ENCODE results near the gene NAA80. TPM values are rescaled to one million over a fixed set of nuclear protein-coding genes. Genes with fewer than 3 reads are reported as not detected.

Gene NAA80
- 10 to 100 TPM; 30.2 to 44.9 (median 33.6) TPM for total RNA-seq
- 10 to 100 TPM; 13.7 to 15.2 TPM for polyA plus RNA-seq
- total RNA-seq = 26.1 reads per million, percentile 56 among the genes with 10 or more reads in this experiment

GRCh38 chr3:50298836-50299637 lies at the start of gene NAA80, which contains the start of gene HYAL3:
TSS of gene NAA80 (minus strand) at chr3:50299405. CDS start at chr3:50297463, 1,942 bp downstream.
TSS of gene HYAL3 (minus strand) at chr3:50299405. CDS start at chr3:50295602, 3,803 bp downstream.
- Histone ChIP-seq H3K9me3 (ENCODE audit: control insufficient read depth in 2 of 3, low read length in 3 of 3) (no peaks in the 10 kb centered on the region), H3K36me3 (ENCODE audit: control insufficient read depth in 2 of 3, insufficient read depth in 3 of 3, low read length in 3 of 3) (peaks cover 0 to 7% (median 0%) of the 10 kb centered on the region in 3 experiments), H3K4me1 (ENCODE audit: control insufficient read depth in 2 of 2, insufficient read depth in 2 of 2, low read length in 2 of 2) (peaks cover 19 to 20% of the 10 kb centered on the region in 2 donors), H3K27me3 (ENCODE audit: control insufficient read depth in 2 of 2, insufficient read depth in 2 of 2, low read length in 2 of 2) (no peaks in the 10 kb centered on the region), H3K4me3 (ENCODE audit: low read length) (peak within 1 kb of the TSS; percentile 97), H3K27ac (ENCODE audit: low read depth, low read length) (peak within 1 kb of the TSS; percentile 86)
- H3K27me3 Mint-ChIP-seq = no peaks in the 10 kb centered on the region
- H3K9me3 Mint-ChIP-seq = no peaks in the 10 kb centered on the region
- intact Hi-C loops (cut with micrococcal nuclease) = loop anchor here (1.0 to 10.0 kb wide), 26 partner anchors 8 to 1824 kb away; partner anchors contain the start of genes CYB561D2 (in 2 of the 2), HEMK1 (in 2 of the 2), NPRL2 (in 2 of the 2) and TUSC2 (in 2 of the 2)
- peaks cover 12 to 36% (median 22%) of the 10 kb centered on the region in 7 donors for H3K4me1 Mint-ChIP-seq
- CTCF ChIA-PET = interaction anchor here (0.7 to 1.7 kb wide), 9 partner anchors 21 to 215 kb away, joined by 3 to 6 read pairs (median 3); partner anchors contain the start of genes CYB561D2, HYAL2 and NPRL2
- DNase-seq (peak; percentile 94 to 100 (median 99)), ATAC-seq (peak; percentile 93)
- peak within 1 kb of the TSS; percentile 84 to 99 (median 97) for H3K4me3 Mint-ChIP-seq
- peak within 1 kb of the TSS; percentile 90 to 100 (median 99) for H3K27ac Mint-ChIP-seq
- POLR2A ChIA-PET = interaction anchor here (0.6 to 4.8 kb wide), 24 partner anchors 7 to 1275 kb away, joined by 3 to 41 read pairs (median 4); partner anchors contain the start of genes CYB561D2, GNAI2, IP6K1 and NPRL2
- peaks cover 0 to 1% (median 0%) of the 10 kb centered on the region in 5 donors for H3K36me3 Mint-ChIP-seq

DNA sequence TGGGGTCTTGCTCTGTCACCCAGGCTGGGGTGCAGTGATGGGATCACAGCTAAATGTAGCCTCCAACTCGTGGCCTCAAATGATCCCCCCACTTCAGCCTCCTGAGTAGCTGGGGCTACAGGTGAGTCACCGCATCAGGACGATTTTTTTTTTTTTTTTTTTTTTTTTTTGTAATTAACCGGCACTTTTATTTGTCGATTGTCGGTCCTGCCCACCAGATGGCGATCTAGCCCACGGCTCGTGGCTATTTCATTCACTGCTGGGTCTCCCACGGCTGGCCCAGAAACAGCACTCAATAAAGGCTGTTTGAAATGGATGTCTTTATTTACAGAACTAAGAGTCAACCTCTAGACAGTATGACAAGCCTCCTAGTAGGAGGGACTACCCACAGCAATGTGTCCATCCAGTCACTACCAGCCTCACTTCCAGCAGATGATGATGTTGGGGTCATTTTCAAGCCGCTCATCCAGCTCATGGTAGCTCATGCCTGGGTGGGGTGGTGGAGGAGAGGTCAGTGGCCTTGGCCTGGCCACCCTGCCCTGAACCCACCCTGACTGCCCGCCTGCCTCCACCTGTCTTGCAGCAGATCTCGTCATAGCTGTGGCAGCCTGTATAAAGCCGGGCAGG lies 48.1 kb upstream of the NAA80 start:
- Histone ChIP-seq H3K27me3 (ENCODE audit: control insufficient read depth in 2 of 2, insufficient read depth in 2 of 2, low read length in 2 of 2) (no peaks in the 10 kb centered on the region), H3K9me3 (ENCODE audit: control insufficient read depth in 2 of 3, low read length in 3 of 3) (no peaks in the 10 kb centered on the region), H3K4me3 (ENCODE audit: low read length) (no peak overlapping the region), H3K36me3 (ENCODE audit: control insufficient read depth in 2 of 3, insufficient read depth in 3 of 3, low read length in 3 of 3) (peaks cover 0 to 27% (median 0%) of the 10 kb centered on the region in 3 experiments), H3K27ac (ENCODE audit: low read depth, low read length) (peak overlapping the region; percentile 14), H3K4me1 (ENCODE audit: control insufficient read depth in 2 of 2, insufficient read depth in 2 of 2, low read length in 2 of 2) (peaks cover 34 to 38% of the 10 kb centered on the region in 2 donors)
- no peaks in the 10 kb centered on the region for H3K27me3 Mint-ChIP-seq
- H3K27ac Mint-ChIP-seq = peak overlapping the region; percentile 19 to 96 (median 55)
- ATAC-seq = peak; percentile 32
- peaks cover 0 to 23% (median 3%) of the 10 kb centered on the region in 5 donors for H3K36me3 Mint-ChIP-seq
- peak; percentile 50 to 72 (median 62) for DNase-seq
- intact Hi-C loops (cut with micrococcal nuclease) = loop anchor here (1.0 to 2.0 kb wide), 3 partner anchors 89 to 204 kb away; no protein-coding TSS in a partner anchor
- H3K9me3 Mint-ChIP-seq = peaks cover 0 to under 1% (median 0%) of the 10 kb centered on the region in 11 donors
- ChIA-PET CTCF (interaction anchor here (0.6 to 4.5 kb wide), 8 partner anchors 8 to 204 kb away, joined by 3 to 21 read pairs (median 4); no protein-coding TSS in a partner anchor), POLR2A (interaction anchor here (0.7 to 34.0 kb wide), 3 partner anchors 9 to 48 kb away, joined by 5 to 656 read pairs (median 656); partner anchors contain the start of genes CYB561D2, HYAL2, HYAL3 and NAA80)
- peak overlapping the region in 6 of 10 donors; percentile 23 to 99 (median 35) for H3K4me3 Mint-ChIP-seq
- peaks cover 18 to 71% (median 63%) of the 10 kb centered on the region in 7 donors for H3K4me1 Mint-ChIP-seq

DNA sequence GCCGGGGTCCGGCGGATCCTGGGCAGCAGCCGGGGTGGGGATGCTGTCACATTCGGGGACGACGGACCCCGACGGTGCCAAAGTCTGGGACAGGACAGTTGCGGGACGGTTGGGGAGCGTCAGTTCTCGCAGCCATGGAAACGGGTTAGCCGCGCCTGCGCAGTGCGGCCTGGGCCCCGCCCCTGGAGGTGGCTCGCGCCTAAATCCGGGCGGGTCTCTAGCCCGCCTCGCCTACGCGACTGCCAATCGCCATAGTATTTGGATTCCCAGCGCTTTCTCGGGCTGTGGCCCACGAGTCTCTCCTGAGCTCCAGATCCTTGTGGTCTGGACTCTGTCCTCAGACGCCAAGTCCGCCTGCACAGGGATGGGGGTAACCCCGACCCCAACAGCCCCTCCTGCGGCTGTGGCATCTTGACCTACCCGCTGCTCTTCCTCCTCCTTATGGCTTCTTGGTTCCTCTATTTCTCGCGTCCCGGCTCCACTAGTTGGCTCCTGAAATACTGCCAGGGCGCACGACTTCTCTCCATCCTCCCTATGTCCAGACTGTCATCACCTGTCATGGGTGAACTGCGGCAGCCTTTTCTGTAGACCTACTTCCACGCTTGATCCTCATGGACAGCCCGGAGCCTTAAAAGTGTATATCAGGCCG lies 46.5 kb upstream of the NAA80 start, which contains the start of gene ZMYND10:
TSS of gene ZMYND10 (minus strand) at position 147 of the 649 bp plus-strand sequence. CDS start 153 bp downstream, outside the sequence.
- CTCF ChIA-PET = no interaction called here
- no peaks in the 10 kb centered on the region for H3K27me3 Mint-ChIP-seq
- Histone ChIP-seq H3K27ac (ENCODE audit: low read depth, low read length) (peak within 1 kb of the TSS; percentile 40), H3K9me3 (ENCODE audit: control insufficient read depth in 2 of 3, low read length in 3 of 3) (no peaks in the 10 kb centered on the region), H3K4me1 (ENCODE audit: control insufficient read depth in 2 of 2, insufficient read depth in 2 of 2, low read length in 2 of 2) (peaks cover 35 to 36% of the 10 kb centered on the region in 2 donors), H3K4me3 (ENCODE audit: low read length) (peak within 1 kb of the TSS; percentile 61), H3K36me3 (ENCODE audit: control insufficient read depth in 2 of 3, insufficient read depth in 3 of 3, low read length in 3 of 3) (peaks cover 0 to 24% (median 0%) of the 10 kb centered on the region in 3 experiments), H3K27me3 (ENCODE audit: control insufficient read depth in 2 of 2, insufficient read depth in 2 of 2, low read length in 2 of 2) (no peaks in the 10 kb centered on the region)
- peak; percentile 57 to 87 (median 72) for DNase-seq
- H3K27ac Mint-ChIP-seq = peak within 1 kb of the TSS in 8 of 9 donors; percentile 29 to 90 (median 52)
- intact Hi-C loops (cut with micrococcal nuclease) = loop anchor here in 1 of 2 donors (1.0 to 2.0 kb wide), 2 partner anchors 8 to 205 kb away; no protein-coding TSS in a partner anchor
- peaks cover 18 to 69% (median 56%) of the 10 kb centered on the region in 7 donors for H3K4me1 Mint-ChIP-seq
- H3K9me3 Mint-ChIP-seq = peaks cover 0 to 2% (median 0%) of the 10 kb centered on the region in 11 donors
- H3K4me3 Mint-ChIP-seq = peak within 1 kb of the TSS; percentile 34 to 91 (median 74)
- H3K36me3 Mint-ChIP-seq = peaks cover 0 to 20% (median 3%) of the 10 kb centered on the region in 5 donors
- peak; percentile 42 for ATAC-seq
- POLR2A ChIA-PET = interaction anchor here (0.6 to 34.0 kb wide), 4 partner anchors 11 to 302 kb away, joined by 3 to 656 read pairs (median 330); partner anchors contain the start of genes CYB561D2, HEMK1, HYAL2 and NPRL2

DNA sequence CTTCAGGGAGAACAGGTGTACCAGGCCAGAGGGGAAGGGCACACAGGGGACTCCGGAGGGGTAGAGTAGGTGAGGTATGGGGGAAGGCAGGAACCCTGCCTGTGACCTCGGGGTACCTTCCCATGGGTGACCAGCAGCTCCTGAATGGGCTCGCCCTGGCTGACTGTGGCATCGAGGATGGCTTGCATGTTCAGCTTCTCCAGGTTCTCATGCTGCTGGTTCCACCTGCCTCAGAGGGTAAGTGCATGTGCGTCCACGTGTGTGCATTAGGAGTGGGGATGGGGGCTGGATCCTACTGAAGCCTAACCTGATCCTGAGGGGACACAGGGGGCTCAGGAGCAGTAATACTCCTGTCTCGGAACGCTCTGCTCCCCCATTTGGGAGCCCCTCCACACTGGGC lies 45.8 kb upstream of the NAA80 start:
- DNase-seq = no peak
- no peak for ATAC-seq
- Mint-ChIP-seq H3K4me1 (peaks cover 13 to 65% (median 52%) of the 10 kb centered on the region in 7 donors), H3K9me3 (peaks cover 0 to 2% (median 0%) of the 10 kb centered on the region in 11 donors), H3K36me3 (peaks cover 0 to 15% (median 3%) of the 10 kb centered on the region in 5 donors), H3K27me3 (no peaks in the 10 kb centered on the region), H3K4me3 (peak overlapping the region in 4 of 10 donors; percentile 20 to 79 (median 58)), H3K27ac (peak overlapping the region in 1 of 9 donors; percentile 46)
- H3K9me3 ChIP-seq (ENCODE audit: control insufficient read depth in 2 of 3, low read length in 3 of 3) = no peaks in the 10 kb centered on the region
- H3K27me3 ChIP-seq (ENCODE audit: control insufficient read depth in 2 of 2, insufficient read depth in 2 of 2, low read length in 2 of 2) = no peaks in the 10 kb centered on the region
- no peak overlapping the region for H3K4me3 ChIP-seq (ENCODE audit: low read length)
- peaks cover 0 to 23% (median 0%) of the 10 kb centered on the region in 3 experiments for H3K36me3 ChIP-seq (ENCODE audit: control insufficient read depth in 2 of 3, insufficient read depth in 3 of 3, low read length in 3 of 3)
- H3K4me1 ChIP-seq (ENCODE audit: control insufficient read depth in 2 of 2, insufficient read depth in 2 of 2, low read length in 2 of 2) = peaks cover 31 to 39% of the 10 kb centered on the region in 2 donors
- ChIA-PET CTCF (no interaction called here), POLR2A (interaction anchor here (0.6 to 34.0 kb wide), 4 partner anchors 10 to 964 kb away, joined by 3 to 656 read pairs (median 330); partner anchors contain the start of genes CYB561D2, HYAL2, NPRL2 and RASSF1)
- peak overlapping the region; percentile 35 for H3K27ac ChIP-seq (ENCODE audit: low read depth, low read length)
- intact Hi-C loops (cut with micrococcal nuclease) = loop anchor here in 1 of 2 donors (1.0 kb wide), 1 partner anchor 8 kb away; no protein-coding TSS in a partner anchor

DNA sequence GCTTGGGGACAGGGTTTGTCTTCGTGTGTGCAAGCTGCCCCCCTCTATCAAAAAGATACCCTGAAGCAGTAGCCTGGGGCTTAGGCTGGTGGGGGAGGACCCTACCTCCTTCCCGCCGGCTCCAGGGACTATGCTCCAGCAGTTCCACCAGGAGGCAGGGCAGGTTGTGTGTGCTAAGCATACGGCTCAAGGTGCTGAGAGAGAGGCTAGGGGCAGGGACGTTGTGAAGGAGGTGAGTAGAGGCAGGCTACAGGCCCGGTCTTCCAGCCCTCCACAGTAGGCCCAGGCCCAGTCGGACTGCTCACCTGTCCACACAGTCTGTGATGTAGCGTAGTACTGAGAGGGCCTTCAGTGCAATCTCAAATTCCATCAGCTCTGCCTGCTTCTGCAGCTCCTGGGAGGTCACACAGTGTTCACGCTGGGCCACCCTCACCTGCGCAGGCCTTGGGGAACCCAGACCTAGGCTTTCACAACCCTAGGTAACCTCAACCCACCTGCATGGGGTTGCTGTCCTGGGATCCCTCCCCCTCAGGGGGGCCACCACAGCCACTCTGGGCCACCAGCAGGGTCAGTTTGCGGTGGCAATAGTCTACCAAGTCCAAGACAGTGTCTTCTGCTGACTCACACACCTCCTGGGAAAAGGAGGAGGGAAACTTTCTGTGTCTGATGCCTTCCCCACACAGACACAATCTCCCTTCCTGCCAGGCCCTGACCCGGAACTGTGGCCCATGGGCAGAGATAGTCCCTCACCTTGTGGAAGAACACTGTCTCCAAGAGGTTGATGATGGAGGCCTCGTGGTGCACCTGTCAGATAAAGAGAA lies 43.8 kb upstream of the NAA80 start:
- intact Hi-C loops (cut with micrococcal nuclease) = loop anchor here in 1 of 2 donors (5.0 kb wide), 1 partner anchor 1329 kb away; the partner anchor contains the start of gene TEX264
- no peak for ATAC-seq
- Mint-ChIP-seq H3K4me1 (peaks cover 18 to 66% (median 52%) of the 10 kb centered on the region in 7 donors), H3K27me3 (no peaks in the 10 kb centered on the region), H3K9me3 (peaks cover 0 to 3% (median 0%) of the 10 kb centered on the region in 11 donors), H3K4me3 (peak overlapping the region in 1 of 10 donors; percentile 47), H3K27ac (peak overlapping the region in 5 of 9 donors; percentile 5 to 69 (median 38)), H3K36me3 (peaks cover 0 to 22% (median 0%) of the 10 kb centered on the region in 5 donors)
- DNase-seq = no peak
- no peak overlapping the region for H3K27ac ChIP-seq (ENCODE audit: low read depth, low read length)
- H3K4me3 ChIP-seq (ENCODE audit: low read length) = no peak overlapping the region
- no peaks in the 10 kb centered on the region for H3K9me3 ChIP-seq (ENCODE audit: control insufficient read depth in 2 of 3, low read length in 3 of 3)
- ChIA-PET POLR2A (interaction anchor here (0.9 to 34.0 kb wide), 3 partner anchors 8 to 44 kb away, joined by 3 to 656 read pairs (median 656); partner anchors contain the start of genes CYB561D2, HYAL2, HYAL3 and NAA80), CTCF (interaction anchor here (0.6 kb wide), 1 partner anchor 85 kb away, joined by 3 read pairs; no protein-coding TSS in a partner anchor)
- no peaks in the 10 kb centered on the region for H3K27me3 ChIP-seq (ENCODE audit: control insufficient read depth in 2 of 2, insufficient read depth in 2 of 2, low read length in 2 of 2)
- peaks cover 21 to 42% of the 10 kb centered on the region in 2 donors for H3K4me1 ChIP-seq (ENCODE audit: control insufficient read depth in 2 of 2, insufficient read depth in 2 of 2, low read length in 2 of 2)
- H3K36me3 ChIP-seq (ENCODE audit: control insufficient read depth in 2 of 3, insufficient read depth in 3 of 3, low read length in 3 of 3) = peaks cover 0 to 7% (median 0%) of the 10 kb centered on the region in 3 experiments
